Stimulated activated CD8-positive, alpha-beta memory T cell treated with anti-CD3 and anti-CD28 coated beads, Interleukin-4, amount 100 ng/mL, for 48 hours (primary cell): Measurements from ENCODE around the gene IPO9.
"Not testable (repeated sequence)": the region's sequence is repeated elsewhere in the genome, so short reads cannot be mapped to it uniquely, and the experiment has no call there.

ENCODE experiments used
- DNase-seq: peaks from one replicate; pipeline ENCODE4 v3.0.0-alpha.2; 2020

IPO9 gene

GRCh38 chr1:201890806-201891450 is 62.0 kb downstream of the IPO9 start:
- no peak for DNase-seq

GRCh38 chr1:201891451-201892045 is 62.6 kb downstream of the IPO9 start:
- no peak for DNase-seq

GRCh38 chr1:201892211-201892610 is 63.3 kb downstream of the IPO9 start:
- DNase-seq: no peak

GRCh38 chr1:201893431-201893830 is 64.5 kb downstream of the IPO9 start:
- no peak for DNase-seq

GRCh38 chr1:201894343-201895119 is 65.6 kb downstream of the IPO9 start:
- no peak for DNase-seq

GRCh38 chr1:201895120-201895665 is 66.2 kb downstream of the IPO9 start:
- DNase-seq: no peak

GRCh38 chr1:201895913-201896807 is 67.2 kb downstream of the IPO9 start:
- DNase-seq: peak; percentile 94

- DNase-seq: no peak
These were observed 68.0 kb downstream of the IPO9 start for GRCh38 chr1:201896951-201897391.

GRCh38 chr1:201898240-201898894 is 69.4 kb downstream of the IPO9 start:
- no peak for DNase-seq

- DNase-seq: no peak
These were observed 70.0 kb downstream of the IPO9 start for GRCh38 chr1:201898992-201899391.

- no peak for DNase-seq
These were observed 70.9 kb downstream of the IPO9 start for GRCh38 chr1:201899683-201900429.

GRCh38 chr1:201900476-201900875 is 71.5 kb downstream of the IPO9 start:
- DNase-seq: no peak

GRCh38 chr1:201901036-201901435 is 72.1 kb downstream of the IPO9 start:
- DNase-seq: not testable (repeated sequence)

GRCh38 chr1:201902198-201902597 is 73.2 kb downstream of the IPO9 start:
- no peak for DNase-seq

- no peak for DNase-seq
These were observed 74.2 kb downstream of the IPO9 start for GRCh38 chr1:201903135-201903534.

GRCh38 chr1:201904579-201904978 is 75.6 kb downstream of the IPO9 start:
- DNase-seq: no peak

GRCh38 chr1:201905234-201905890 is 76.4 kb downstream of the IPO9 start:
- no peak for DNase-seq

GRCh38 chr1:201906336-201906735 is 77.4 kb downstream of the IPO9 start:
- DNase-seq: no peak

- no peak for DNase-seq
These were observed 78.7 kb downstream of the IPO9 start for GRCh38 chr1:201907621-201908020.

- no peak for DNase-seq
These were observed 83.0 kb downstream of the IPO9 start for GRCh38 chr1:201911826-201912571.
